ENCODE measurements around the gene OR11H6. TPM values are rescaled to one million over a fixed set of nuclear protein-coding genes. Genes with fewer than 3 reads are reported as not detected.

The OR11H6 gene
- polyA plus RNA-seq, 1 donor (not counting 4 experiments of a cell fraction or from before 2014, with no cell fraction given), result not detected

- no peak overlapping the region for H3K27ac ChIP-seq (ENCODE audit: control insufficient read depth, insufficient read depth, low read length)
- TF ChIP-seq EZH2 (IDR thresholded peaks at IDR 0.05; ENCODE audit: low read length), result no peak
- TF ChIP-seq, protein P1, sequence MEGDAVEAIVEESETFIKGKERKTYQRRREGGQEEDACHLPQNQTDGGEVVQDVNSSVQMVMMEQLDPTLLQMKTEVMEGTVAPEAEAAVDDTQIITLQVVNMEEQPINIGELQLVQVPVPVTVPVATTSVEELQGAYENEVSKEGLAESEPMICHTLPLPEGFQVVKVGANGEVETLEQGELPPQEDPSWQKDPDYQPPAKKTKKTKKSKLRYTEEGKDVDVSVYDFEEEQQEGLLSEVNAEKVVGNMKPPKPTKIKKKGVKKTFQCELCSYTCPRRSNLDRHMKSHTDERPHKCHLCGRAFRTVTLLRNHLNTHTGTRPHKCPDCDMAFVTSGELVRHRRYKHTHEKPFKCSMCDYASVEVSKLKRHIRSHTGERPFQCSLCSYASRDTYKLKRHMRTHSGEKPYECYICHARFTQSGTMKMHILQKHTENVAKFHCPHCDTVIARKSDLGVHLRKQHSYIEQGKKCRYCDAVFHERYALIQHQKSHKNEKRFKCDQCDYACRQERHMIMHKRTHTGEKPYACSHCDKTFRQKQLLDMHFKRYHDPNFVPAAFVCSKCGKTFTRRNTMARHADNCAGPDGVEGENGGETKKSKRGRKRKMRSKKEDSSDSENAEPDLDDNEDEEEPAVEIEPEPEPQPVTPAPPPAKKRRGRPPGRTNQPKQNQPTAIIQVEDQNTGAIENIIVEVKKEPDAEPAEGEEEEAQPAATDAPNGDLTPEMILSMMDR (optimal IDR thresholded peaks at IDR 0.05 in 1 of 3, IDR thresholded peaks at IDR 0.05 in 1 of 3, conservative IDR thresholded peaks at IDR 0.05 in 1 of 3; ENCODE audit: extremely low read depth in 1 of 3, insufficient read depth in 2 of 3, low read length in 3 of 3), result no peak
Observed at GRCh38 chr14:20215196-20215595, 8.3 kb upstream of the OR11H6 start.

DNA sequence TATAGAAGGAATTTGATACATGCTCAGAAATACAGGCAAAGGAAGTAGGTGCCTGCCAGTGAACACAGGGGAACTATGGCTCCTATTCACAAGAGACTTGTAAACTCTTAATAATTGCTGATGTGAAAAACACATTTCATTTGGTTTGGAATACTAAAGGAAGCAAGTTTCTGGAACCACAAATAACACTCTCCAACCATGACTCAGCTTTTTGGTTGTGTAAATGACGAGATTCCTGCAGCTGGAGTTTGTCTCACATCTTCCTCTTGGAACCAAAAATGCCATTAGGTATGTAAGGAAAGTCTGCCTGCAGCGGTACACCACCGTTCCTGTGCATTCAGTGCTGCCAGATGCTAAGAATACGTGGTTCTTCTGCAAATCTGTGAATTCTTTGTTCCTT lies 4.5 kb upstream of the OR11H6 start:
- no peak overlapping the region for H3K4me3 ChIP-seq (ENCODE audit: control insufficient read depth in 2 of 3, extremely low read depth in 1 of 3, insufficient read depth in 2 of 3, low read depth in 1 of 3, low read length in 3 of 3)
- TF ChIP-seq EZH2 (IDR thresholded peaks at IDR 0.05; ENCODE audit: low read length), result no peak
- TF ChIP-seq, protein P1 (optimal IDR thresholded peaks at IDR 0.05 in 1 of 3, IDR thresholded peaks at IDR 0.05 in 1 of 3, conservative IDR thresholded peaks at IDR 0.05 in 1 of 3; ENCODE audit: extremely low read depth in 1 of 3, insufficient read depth in 2 of 3, low read length in 3 of 3), result no peak
- FAIRE-seq, result no peak

More at GRCh38 chr14:20215196-20215595, 8.3 kb upstream of the OR11H6 start:
- FAIRE-seq (no peak), DNase-seq (ENCODE audit: low read depth, low spot score) (no peak)
- H2AFZ ChIP-seq (ENCODE audit: control insufficient read depth, low read length), result no peak overlapping the region
- no peaks in the 10 kb centered on the region for H3K79me2 ChIP-seq (ENCODE audit: control insufficient read depth, insufficient read depth, low read length)
- dilution Hi-C loops (cut with MboI; ENCODE audit: extremely low pct_ligation_motif_present, low sequenced_read_pairs), result no loop called here
- no peak overlapping the region for H3K4me3 ChIP-seq (ENCODE audit: control insufficient read depth in 2 of 3, extremely low read depth in 1 of 3, insufficient read depth in 2 of 3, low read depth in 1 of 3, low read length in 3 of 3)
- no peaks in the 10 kb centered on the region for H3K4me1 ChIP-seq (ENCODE audit: control insufficient read depth, extremely low read depth, insufficient read depth, low read length)
- H3K9me3 ChIP-seq (ENCODE audit: control insufficient read depth, low read depth, low read length), result no peaks in the 10 kb centered on the region
- no peaks in the 10 kb centered on the region for H3K9me1 ChIP-seq (ENCODE audit: control insufficient read depth, extremely low read depth, insufficient read depth, low read length)
- H4K20me1 ChIP-seq (ENCODE audit: control insufficient read depth, extremely low read depth, insufficient read depth, low read length), result no peaks in the 10 kb centered on the region
- no peak overlapping the region for H3K9ac ChIP-seq (ENCODE audit: control insufficient read depth, extremely low read depth, insufficient read depth, low read length)
- H3K27me3 ChIP-seq (ENCODE audit: control insufficient read depth, extremely low read depth, insufficient read depth, low read length), result no peaks in the 10 kb centered on the region
- H3K4me2 ChIP-seq (ENCODE audit: control insufficient read depth, extremely low read depth, insufficient read depth, low read depth, low read length), result no peak overlapping the region
- H3K36me3 ChIP-seq (ENCODE audit: control insufficient read depth in 2 of 2, extremely low read depth in 1 of 2, insufficient read depth in 2 of 2, low read length in 2 of 2), result no peaks in the 10 kb centered on the region

More for the DNA sequence above, 4.5 kb upstream of the OR11H6 start:
- Histone ChIP-seq H3K4me2 (ENCODE audit: control insufficient read depth, extremely low read depth, insufficient read depth, low read depth, low read length) (no peak overlapping the region), H3K79me2 (ENCODE audit: control insufficient read depth, insufficient read depth, low read length) (no peaks in the 10 kb centered on the region), H3K27me3 (ENCODE audit: control insufficient read depth, extremely low read depth, insufficient read depth, low read length) (no peaks in the 10 kb centered on the region), H3K27ac (ENCODE audit: control insufficient read depth, insufficient read depth, low read length) (no peak overlapping the region), H3K4me1 (ENCODE audit: control insufficient read depth, extremely low read depth, insufficient read depth, low read length) (no peaks in the 10 kb centered on the region), H3K36me3 (ENCODE audit: control insufficient read depth in 2 of 2, extremely low read depth in 1 of 2, insufficient read depth in 2 of 2, low read length in 2 of 2) (no peaks in the 10 kb centered on the region), H4K20me1 (ENCODE audit: control insufficient read depth, extremely low read depth, insufficient read depth, low read length) (no peaks in the 10 kb centered on the region), H3K9me1 (ENCODE audit: control insufficient read depth, extremely low read depth, insufficient read depth, low read length) (no peaks in the 10 kb centered on the region), H2AFZ (ENCODE audit: control insufficient read depth, low read length) (no peak overlapping the region), H3K9ac (ENCODE audit: control insufficient read depth, extremely low read depth, insufficient read depth, low read length) (no peak overlapping the region), H3K9me3 (ENCODE audit: control insufficient read depth, low read depth, low read length) (no peaks in the 10 kb centered on the region)
- DNase-seq (ENCODE audit: low read depth, low spot score), result no peak
- dilution Hi-C loops (cut with MboI; ENCODE audit: extremely low pct_ligation_motif_present, low sequenced_read_pairs), result no loop called here
